ENCODE measurements around the gene ARHGEF33.
A peak's percentile ranks its signal among the peaks of the same experiment; 100 is the strongest.

Gene ARHGEF33

DNA sequence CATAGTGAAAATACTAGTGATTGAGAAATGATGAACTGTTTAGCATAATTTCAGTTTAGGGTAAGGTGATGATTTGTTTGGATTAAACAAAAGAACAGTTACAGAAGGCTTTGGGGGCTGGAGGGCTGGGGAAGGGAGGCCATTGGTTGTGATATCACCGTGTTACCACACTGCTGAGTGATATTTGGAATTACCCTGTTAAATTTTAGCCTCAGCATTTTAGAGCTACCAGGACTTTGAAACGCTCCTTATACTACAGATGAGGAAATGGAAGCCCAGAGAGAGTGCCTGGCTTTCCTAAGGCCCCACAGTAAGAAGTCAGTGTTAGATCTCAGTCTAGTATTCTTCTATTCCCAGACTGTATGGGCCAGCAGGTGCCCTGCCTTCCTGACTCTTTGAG, 15.6 kb downstream of the ARHGEF33 start:
- in situ Hi-C loops (cut with MboI; ENCODE audit: low sequenced_read_pairs, unreplicated experiment), result no loop called here
- DNase-seq (ENCODE audit: low spot score), result no peak
- no peak for TF ChIP-seq CTCF (IDR thresholded peaks at IDR 0.05; ENCODE audit: borderline replicate concordance, control extremely low read depth, extremely low read depth, insufficient read depth, missing control alignments)

DNA sequence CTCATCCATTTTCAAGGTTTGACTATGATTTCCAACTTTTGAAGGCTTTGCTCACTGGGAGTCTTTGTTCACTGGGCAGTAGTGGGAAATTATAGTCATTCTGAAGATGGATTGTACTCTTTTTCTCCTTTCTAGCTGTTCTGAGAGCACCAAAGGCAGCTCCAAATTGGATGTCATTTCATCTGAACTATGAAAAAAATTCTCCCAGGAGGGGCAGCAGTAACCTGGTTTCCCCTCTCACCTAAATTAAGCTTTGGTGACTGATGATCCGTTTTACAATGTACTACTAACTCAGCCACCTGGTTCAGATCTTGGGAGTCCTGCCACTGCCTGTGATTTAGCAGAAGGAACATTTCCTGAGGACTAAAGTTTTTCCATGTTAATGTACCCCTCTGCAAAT, 17.6 kb downstream of the ARHGEF33 start:
- no peak for DNase-seq (ENCODE audit: low spot score)
- in situ Hi-C loops (cut with MboI; ENCODE audit: low sequenced_read_pairs, unreplicated experiment), result no loop called here
- TF ChIP-seq CTCF (IDR thresholded peaks at IDR 0.05; ENCODE audit: borderline replicate concordance, control extremely low read depth, extremely low read depth, insufficient read depth, missing control alignments), result no peak

GRCh38 chr2:38907743-38908562, 18.3 kb downstream of the ARHGEF33 start:
- DNase-seq (ENCODE audit: low spot score), result peak; percentile 56
- in situ Hi-C loops (cut with MboI; ENCODE audit: low sequenced_read_pairs, unreplicated experiment), result no loop called here
- TF ChIP-seq CTCF (IDR thresholded peaks at IDR 0.05; ENCODE audit: borderline replicate concordance, control extremely low read depth, extremely low read depth, insufficient read depth, missing control alignments), result no peak

DNA sequence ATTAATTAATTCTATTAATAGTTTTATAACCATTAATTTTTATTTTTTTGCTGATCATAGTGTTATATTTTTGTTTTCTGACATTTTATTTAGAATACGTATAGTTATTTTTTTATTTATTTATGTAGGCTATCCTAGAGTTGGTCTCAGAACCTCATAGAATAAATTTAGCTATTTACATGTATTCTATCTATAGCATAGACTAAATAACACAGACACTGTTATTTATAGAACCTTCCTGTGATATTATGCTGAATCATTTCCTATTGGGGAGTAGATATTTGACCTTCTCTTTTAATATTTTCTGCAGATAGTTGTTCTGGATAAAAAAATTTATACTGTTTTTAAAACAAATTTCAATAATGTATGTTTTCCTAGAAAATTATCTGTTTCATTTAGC, 20.2 kb downstream of the ARHGEF33 start:
- no peak for TF ChIP-seq CTCF (IDR thresholded peaks at IDR 0.05; ENCODE audit: borderline replicate concordance, control extremely low read depth, extremely low read depth, insufficient read depth, missing control alignments)
- DNase-seq (ENCODE audit: low spot score), result no peak
- in situ Hi-C loops (cut with MboI; ENCODE audit: low sequenced_read_pairs, unreplicated experiment), result no loop called here

DNA sequence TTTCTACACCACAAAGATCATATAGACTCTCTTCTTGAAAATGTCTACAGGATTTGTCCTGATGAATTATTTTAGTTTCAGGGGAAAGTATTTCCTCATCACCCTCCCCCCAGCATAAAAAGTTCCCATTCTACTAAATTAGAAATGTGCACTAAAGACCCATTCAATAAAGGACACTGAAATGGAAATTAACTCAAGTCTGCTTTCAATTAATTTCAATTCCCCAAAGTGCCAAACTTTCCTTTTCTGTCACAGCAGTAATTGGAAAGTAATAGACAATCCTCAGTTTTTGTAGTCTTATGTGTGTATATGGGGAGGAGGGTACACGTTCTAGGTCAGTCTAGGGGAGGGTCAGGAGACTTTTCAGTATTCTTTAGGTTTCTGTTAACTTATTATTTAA, 21.5 kb downstream of the ARHGEF33 start:
- in situ Hi-C loops (cut with MboI; ENCODE audit: low sequenced_read_pairs, unreplicated experiment), result no loop called here
- TF ChIP-seq CTCF (IDR thresholded peaks at IDR 0.05; ENCODE audit: borderline replicate concordance, control extremely low read depth, extremely low read depth, insufficient read depth, missing control alignments), result no peak
- DNase-seq (ENCODE audit: low spot score), result no peak

- in situ Hi-C loops (cut with MboI; ENCODE audit: low sequenced_read_pairs, unreplicated experiment), result no loop called here
- TF ChIP-seq CTCF (IDR thresholded peaks at IDR 0.05; ENCODE audit: borderline replicate concordance, control extremely low read depth, extremely low read depth, insufficient read depth, missing control alignments), result no peak
Observed at GRCh38 chr2:38912619-38913018, 22.9 kb downstream of the ARHGEF33 start.

More at GRCh38 chr2:38912619-38913018, 22.9 kb downstream of the ARHGEF33 start:
- no peak for DNase-seq (ENCODE audit: low spot score)

Measured in GM13976 (cell line).